Fibroblast of gingiva (primary cell): ENCODE results near the gene CHST1.

ENCODE experiments used
- DNase-seq: peaks from one replicate; pipeline ENCODE4 v3.0.0-alpha.2; 2011; ENCODE audit warnings: low read depth

Gene CHST1, protein sequence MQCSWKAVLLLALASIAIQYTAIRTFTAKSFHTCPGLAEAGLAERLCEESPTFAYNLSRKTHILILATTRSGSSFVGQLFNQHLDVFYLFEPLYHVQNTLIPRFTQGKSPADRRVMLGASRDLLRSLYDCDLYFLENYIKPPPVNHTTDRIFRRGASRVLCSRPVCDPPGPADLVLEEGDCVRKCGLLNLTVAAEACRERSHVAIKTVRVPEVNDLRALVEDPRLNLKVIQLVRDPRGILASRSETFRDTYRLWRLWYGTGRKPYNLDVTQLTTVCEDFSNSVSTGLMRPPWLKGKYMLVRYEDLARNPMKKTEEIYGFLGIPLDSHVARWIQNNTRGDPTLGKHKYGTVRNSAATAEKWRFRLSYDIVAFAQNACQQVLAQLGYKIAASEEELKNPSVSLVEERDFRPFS

DNA sequence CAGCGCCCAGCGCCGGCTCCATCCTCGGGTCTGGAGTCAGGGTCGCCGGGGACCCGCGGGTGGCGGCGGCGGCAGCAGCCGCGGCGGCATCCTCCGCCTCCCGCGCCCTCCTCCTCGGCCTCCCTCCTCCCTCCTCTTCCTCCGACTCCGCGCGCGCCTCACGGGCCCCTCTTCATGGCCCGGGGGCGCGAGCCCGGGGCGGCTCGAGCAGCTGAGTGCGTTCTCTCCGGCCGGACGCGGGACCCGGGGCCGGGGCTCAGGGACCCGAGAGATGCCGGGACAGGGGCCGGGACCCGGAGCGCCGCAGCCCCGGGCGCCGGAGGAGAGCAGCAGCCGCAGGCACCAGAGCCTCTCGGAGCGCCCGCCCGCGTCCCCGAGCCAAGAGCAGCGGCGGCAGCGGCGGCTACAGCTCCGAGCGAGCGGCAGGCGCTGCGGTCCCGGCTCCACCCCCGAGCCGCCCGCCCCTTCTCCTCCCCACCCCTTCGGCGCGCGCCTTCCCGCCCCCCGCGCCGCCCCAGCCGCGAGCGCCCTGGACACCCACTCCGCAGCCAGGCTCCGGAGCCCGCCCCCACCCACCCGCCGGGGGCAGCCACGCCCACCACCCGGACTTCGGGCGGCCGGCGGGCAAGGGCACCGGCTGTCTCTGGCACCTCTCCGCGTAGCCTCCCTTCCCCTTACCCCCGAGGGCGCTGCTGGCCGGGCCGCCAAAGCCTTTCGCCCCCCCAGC, at the start of gene CHST1:
CHST1 (minus strand) TSS at position 417 of the 727 bp plus-strand sequence. CDS start 14,699 bp downstream, outside the sequence.
- no peak for DNase-seq

DNA sequence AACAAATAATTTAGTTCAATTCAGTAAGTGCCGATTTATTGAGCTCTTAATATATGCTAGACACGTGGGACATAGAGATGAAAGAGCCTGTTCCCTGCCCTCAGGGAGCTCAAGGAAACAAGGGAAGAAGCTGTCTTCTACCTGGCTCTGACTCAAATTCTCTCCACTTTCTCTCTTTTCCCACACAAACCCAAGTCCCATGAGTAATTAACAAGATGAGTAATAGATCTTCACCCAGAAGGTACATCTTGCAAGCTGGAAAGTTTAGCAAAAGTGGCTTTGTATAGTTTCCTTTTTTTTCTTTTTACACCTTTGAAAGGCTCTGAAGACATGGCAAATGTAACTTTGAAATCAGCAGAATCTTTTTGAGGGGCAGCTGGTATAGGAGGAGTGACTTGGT, 48.2 kb upstream of the CHST1 start:
- DNase-seq: no peak

DNA sequence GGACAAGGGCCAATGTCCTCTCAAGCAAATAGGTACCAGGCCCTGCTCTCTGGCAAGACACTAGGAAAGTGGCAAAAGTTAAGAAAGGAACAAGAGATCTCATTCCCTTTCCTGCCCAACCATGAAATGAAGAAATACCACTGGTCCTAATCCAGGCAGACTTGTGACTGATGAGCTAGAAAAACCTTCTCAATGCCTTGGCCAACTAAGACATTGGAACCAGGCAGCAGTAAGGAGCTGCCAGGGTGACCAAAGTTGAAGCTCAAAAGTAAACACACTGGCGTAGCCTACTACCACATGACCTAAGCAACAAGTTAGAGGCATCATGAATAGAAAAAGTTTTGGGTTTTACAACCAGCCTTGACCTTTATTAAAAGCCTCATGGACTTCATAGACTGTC, 45.1 kb upstream of the CHST1 start:
- DNase-seq: no peak

DNA sequence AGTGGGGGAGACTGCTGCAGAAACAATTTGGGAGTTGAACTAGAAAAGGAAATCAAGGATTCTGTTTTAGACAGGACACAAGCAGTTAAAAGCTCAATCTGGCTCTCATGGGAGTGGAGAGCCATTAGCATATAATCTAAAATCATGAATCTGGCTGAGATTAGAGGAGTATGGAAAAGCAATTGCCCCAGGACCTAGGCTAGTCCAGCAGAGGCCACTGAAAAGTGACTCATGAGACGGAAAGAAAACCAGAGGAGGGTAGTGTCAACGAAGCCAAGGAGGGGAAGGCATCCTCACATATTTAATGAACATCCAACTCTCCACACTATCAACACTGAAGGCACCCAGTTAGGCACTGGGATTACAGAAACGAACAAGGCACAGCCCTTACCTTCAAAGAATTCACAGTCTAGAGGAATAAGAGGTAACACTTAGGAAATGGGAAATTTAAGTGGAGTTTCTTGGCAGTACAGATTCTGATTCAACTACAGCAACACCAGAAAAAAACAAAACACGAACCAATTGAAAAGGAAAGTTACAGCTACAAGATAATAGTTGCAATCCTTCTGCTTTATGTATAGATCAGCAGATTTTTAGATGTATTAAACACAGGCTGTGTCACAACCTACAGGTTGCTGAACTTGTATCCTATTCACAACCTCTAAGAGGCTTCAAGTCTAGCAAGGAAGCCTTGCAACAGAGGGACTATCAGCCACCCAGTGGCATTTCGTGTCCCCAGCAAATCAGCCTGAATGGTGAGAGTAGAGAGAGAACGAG, 43.7 kb upstream of the CHST1 start:
- no peak for DNase-seq

DNA sequence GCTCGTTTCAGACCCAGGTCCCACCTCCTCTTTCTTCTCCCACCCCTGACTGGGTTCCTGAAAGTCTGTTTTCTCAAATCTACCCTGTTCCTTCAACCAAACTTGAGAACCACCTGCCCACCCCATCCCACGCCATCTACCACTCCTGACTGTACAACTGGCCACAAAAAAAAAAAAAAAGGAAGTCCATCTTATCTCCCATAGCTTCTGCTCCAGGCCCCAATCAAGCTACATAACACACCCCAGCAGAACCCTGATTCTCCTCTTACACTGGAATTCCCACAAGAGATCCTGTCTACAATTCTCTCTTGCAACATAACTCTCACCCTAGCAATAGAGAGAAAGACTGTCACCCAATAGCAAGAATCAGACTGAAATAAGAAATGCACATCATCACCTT, 39.2 kb upstream of the CHST1 start:
- no peak for DNase-seq

GRCh38 chr11:45704133-45704532, 38.7 kb upstream of the CHST1 start:
- no peak for DNase-seq

GRCh38 chr11:45702511-45702910, 37.1 kb upstream of the CHST1 start:
- DNase-seq: no peak

DNA sequence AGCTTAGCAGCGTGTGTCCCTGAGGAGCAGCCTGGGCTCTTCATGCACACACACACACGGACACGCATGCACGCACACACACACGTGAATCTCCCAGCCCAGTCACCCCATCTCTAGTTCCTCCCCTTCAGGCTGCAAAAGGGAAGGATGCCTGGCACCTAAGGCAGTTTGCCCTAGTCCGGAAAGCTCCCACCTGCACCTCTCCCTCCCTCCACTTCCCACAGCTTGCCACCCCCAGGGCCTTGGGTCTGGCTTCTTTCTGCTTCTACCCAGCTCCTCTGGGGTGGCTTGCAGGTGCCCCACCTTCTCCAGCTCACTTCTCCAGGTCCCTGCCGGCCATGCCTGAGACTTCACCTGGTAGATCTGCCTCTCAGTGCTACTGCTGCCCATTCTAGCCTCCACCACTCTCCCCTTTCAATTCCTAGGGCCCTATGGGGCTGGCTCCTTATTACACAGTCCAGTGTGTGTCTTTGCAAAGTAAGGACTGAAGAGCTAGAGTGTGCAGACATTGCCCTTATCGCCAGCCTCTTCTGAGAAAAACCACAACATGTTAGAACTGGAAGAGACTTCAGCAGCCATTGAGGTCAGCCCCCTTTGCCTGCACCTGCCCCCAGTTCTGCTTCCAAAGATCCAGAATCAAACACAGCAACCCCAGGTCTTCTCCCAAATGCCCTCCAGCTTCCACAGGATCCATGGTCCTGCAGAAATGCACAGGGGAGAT, 33.5 kb upstream of the CHST1 start:
- DNase-seq: no peak

DNA sequence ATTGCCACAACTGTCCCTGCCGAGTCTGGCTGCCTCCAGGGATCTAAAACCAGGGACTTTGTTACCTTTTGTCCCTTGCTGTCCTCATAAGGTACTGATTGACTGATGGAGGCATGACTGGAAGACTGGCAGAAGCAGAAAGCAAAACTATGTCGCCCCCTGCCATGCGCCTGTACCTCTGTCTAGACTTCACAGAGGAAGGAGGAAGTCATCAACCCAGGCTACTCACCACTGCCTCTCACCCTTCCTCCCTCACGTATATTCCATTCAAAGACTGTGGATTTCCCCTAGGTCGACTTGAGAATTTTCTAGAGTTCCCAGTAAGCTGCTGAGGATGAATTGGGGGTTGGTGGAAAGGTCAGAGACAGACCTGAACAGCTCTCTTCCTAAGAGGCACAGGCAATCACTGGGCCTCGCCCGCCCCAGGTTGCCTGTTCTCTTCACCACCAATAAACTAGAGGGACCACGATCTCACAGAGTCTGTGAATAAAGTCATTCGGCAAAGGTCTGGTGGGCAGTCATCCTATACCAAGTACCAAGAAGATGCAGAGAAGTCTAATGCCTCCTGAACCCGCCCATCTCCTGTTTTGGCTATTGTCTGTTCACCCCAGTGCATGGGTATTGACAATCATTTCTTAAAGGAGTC, 27.5 kb upstream of the CHST1 start:
- DNase-seq: no peak

DNA sequence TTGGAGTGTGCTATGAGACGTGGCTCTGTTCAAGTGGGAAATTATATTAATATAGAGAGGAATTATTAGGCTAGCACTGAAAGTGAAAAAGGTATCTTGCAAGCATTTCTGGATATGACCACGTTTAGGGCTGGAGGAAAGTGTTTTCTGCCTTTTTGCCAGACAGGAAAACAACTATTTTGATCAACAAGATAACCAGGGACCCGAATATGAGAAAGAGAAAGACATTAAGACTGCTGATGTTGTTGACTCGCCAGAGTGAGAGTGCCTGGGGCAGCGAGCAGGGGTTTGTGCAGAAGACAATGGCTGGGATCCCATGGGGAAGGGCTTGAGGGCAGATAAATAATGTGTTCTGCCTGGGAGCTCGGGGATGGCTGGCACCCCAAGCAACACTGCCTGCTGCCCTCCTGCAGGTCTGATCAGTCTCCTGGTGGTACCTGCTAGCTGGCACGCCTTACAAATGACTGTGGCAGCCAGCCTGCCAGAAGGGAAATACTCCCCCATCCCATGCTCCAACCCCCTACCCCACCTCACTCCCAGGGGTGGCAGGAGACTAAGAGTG, 23.1 kb upstream of the CHST1 start:
- no peak for DNase-seq

DNA sequence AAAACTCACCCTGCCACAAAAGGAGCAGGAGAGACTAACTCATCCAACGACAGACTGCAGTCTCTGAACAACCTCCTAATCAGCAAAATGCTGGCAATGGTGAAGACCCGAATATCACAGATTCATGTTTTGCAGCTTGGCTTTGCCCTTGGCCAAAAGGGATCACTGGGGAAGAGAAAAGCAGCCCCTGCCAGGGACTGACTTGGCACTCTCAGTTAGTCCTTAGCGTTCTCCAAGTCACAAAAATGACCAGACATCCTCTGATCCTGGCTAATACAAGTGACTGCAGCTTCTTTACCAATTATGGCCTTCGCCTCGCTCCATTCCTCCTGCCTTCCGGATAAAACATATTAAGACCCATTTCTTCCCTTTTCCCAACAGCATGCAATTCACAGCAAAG, 22.4 kb upstream of the CHST1 start:
- no peak for DNase-seq

DNA sequence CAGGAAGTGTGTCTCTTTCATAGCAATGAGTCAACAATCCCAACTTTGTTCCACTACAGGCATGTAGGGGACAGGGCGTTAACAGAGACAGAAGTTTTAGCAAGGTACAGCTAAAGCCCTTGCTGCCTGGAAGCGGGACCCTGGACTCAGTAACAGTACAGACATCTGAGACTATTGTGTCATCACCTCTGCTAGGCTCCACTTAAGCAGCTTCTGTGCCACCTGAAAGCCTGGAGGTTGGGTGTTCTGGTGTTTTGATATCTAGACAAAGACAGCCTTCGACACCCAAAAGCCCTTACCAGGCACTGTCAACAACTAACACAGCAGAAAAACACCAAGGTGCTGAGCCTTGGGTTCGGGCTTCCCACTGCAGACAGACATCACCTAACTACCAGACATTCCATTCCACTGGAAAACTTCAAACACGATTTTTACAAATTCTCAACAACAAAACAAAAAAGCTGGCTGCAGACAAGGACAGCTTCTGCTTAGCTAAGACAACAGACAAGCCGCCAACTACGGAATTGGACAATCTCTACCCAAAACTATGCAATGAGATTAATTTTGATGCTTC, 20.6 kb upstream of the CHST1 start:
- no peak for DNase-seq

- no peak for DNase-seq
Observed at GRCh38 chr11:45684440-45684839, 19.0 kb upstream of the CHST1 start.

DNA sequence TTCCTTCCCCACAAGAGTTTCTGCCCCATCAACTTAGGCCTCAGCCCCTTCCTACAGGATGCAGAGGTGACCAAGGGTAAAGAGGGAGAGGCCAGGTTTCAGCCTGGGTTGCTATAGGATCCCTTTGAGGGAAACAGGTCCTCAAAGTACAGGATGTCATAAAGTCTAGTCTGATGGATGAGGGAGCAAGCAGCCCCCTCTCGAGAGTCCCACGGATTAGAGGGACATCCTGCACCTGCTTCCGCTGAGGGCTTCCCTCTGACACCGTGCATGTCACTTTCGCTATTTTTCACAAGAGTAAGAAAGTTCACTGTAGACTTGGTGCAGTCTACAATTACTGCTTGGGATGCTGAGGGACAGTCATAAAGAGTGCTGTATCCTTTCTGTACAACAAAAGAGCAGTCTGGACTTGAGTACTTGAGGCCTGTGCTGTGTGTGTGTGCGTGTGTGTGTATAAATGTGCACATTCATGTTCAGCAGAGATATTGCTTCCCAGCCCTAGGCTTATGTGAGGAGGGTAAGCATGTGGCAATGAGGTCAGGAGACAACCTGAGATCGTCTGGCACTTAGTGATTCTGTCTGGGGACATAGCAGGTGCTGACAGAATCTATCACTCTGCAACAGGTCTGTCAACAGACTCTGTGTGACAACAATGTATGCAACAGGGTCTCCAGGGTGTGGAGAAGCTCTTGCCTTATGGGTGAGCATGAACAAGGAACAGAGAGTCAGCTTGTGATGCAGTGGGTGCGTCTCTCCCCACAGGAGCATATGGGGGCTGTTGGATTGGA, 18.0 kb upstream of the CHST1 start:
- no peak for DNase-seq

DNA sequence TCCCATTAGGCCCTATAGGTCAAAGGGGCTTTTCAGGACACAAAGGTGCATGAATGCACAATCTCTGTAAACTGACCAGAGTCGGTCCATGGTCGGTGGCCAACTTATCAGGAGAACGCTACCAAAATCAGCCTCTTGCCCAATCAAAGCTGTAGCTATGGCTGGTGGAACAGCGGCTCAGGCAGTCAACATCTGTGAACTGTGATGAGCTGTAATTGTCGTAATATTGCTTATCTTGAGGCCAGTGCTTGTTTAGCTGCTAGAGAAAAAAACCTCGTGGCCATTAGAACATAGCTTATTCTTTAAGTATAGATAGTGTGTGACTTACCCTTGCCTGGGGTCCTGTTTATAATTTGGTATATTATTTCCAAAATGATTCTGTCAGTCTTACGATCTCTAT, 14.4 kb upstream of the CHST1 start:
- no peak for DNase-seq

- no peak for DNase-seq
Observed at GRCh38 chr11:45678976-45679375, 13.6 kb upstream of the CHST1 start.

- DNase-seq: no peak
Observed at GRCh38 chr11:45677770-45678512, 12.5 kb upstream of the CHST1 start.

GRCh38 chr11:45676522-45677095, 11.2 kb upstream of the CHST1 start:
- DNase-seq: no peak

DNA sequence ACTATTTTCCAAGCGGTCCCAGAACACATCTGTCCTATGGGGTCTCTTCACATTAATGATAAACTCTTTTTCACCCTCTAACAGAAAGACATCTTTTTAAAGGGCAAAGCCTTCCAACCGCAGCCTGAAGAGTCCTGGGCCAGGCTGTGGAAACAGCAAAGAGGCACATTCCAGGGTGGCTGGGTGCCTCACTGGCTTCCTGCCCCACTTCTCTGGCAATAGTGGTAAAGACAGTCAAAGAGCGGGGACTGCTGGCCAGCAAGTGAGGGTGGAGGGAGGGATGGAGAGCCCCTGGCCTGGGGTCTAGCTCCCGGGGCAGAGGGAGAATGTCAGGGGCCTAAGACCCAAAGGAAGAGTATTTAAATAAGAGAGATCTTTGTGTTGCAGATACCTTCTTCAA, 10.2 kb upstream of the CHST1 start:
- DNase-seq: no peak
